ENCODE results near the gene PRDX1.

PRDX1 gene

GRCh38 chr1:45569962-45570581 lies 48.4 kb upstream of the PRDX1 start (continued):
- TF ChIP-seq ATF2 (tag by site-specific recombination; IDR thresholded peaks at IDR 0.05; ENCODE audit: low read depth) (no peak), ZNF133 (tag by site-specific recombination; IDR thresholded peaks at IDR 0.05) (no peak), TRIM28 (IDR thresholded peaks at IDR 0.05; ENCODE audit: borderline replicate concordance, low read length) (0 out of 2 replicates have a peak, but pooled peaks have one; percentile 62), ZNF654 (tag by site-specific recombination; IDR thresholded peaks at IDR 0.05; ENCODE audit: low read depth) (peak; percentile 98), CTCF (tag by site-specific recombination; IDR thresholded peaks at IDR 0.05) (peak; percentile 87), ZBTB17 (tag by site-specific recombination; IDR thresholded peaks at IDR 0.05) (peak; percentile 68), ZNF670 (tag by site-specific recombination; IDR thresholded peaks at IDR 0.05; ENCODE audit: low read depth) (no peak), ZNF324 (tag by site-specific recombination; IDR thresholded peaks at IDR 0.05) (no peak), ZNF2 (tag by site-specific recombination; IDR thresholded peaks at IDR 0.05) (peak; percentile 60; the same call in 1 of the 2 replicates), KLF10 (tag by site-specific recombination; IDR thresholded peaks at IDR 0.05) (no peak)

- ChIA-PET POLR2A (interaction anchor here (0.9 to 5.6 kb wide), 5 partner anchors 14 to 58 kb away, joined by 3 to 57 read pairs (median 14); partner anchors contain the start of genes AKR1A1, NASP and PRDX1), CTCF (interaction anchor here (0.6 to 5.7 kb wide), 21 partner anchors 9 to 551 kb away, joined by 3 to 90 read pairs (median 8); partner anchors contain the start of genes AKR1A1, CCDC163, MMACHC and NASP)
- H3K27ac ChIP-seq (ENCODE audit: extremely low read depth, low read depth, low read length): no peak overlapping the region
These were observed 47.9 kb upstream of the PRDX1 start for GRCh38 chr1:45569571-45569961.

GRCh38 chr1:45568421-45568820 lies 46.7 kb upstream of the PRDX1 start:
- Histone ChIP-seq H3K36me3 (ENCODE audit: control insufficient read depth in 2 of 2, insufficient read depth in 1 of 2, low read length in 2 of 2) (peaks cover 8 to 67% of the 10 kb centered on the region in 2 experiments), H3K27ac (ENCODE audit: extremely low read depth, low read depth, low read length) (no peak overlapping the region), H3K4me1 (ENCODE audit: control insufficient read depth, insufficient read depth, low read length) (no peaks in the 10 kb centered on the region), H3K4me3 (ENCODE audit: low read depth, low read length) (no peak overlapping the region), H3K9me3 (ENCODE audit: control insufficient read depth, insufficient read depth, low read depth, low read length) (no peaks in the 10 kb centered on the region)
- ChIA-PET POLR2A (interaction anchor here (0.9 to 5.6 kb wide), 5 partner anchors 14 to 57 kb away, joined by 3 to 57 read pairs (median 14); partner anchors contain the start of genes NASP and PRDX1), CTCF (interaction anchor here (0.7 to 5.7 kb wide), 14 partner anchors 8 to 192 kb away, joined by 3 to 90 read pairs (median 9); partner anchors contain the start of genes AKR1A1, CCDC163, MMACHC and NASP)
- TF ChIP-seq ZNF555 (tag by site-specific recombination; conservative IDR thresholded peaks at IDR 0.05) (no peak), ZNF654 (tag by site-specific recombination; IDR thresholded peaks at IDR 0.05; ENCODE audit: low read depth) (no peak), ZSCAN4 (tag by site-specific recombination; IDR thresholded peaks at IDR 0.05) (no peak), ZNF10 (tag by site-specific recombination; IDR thresholded peaks at IDR 0.05) (no peak), ZNF837 (tag by site-specific recombination; IDR thresholded peaks at IDR 0.05) (no peak), ZBTB44 (tag by site-specific recombination; IDR thresholded peaks at IDR 0.05) (no peak), ZNF521 (tag by site-specific recombination; IDR thresholded peaks at IDR 0.05) (no peak), PBX3 (CRISPR knock-in tag; IDR thresholded peaks at IDR 0.05) (no peak), ZNF791 (tag by site-specific recombination; IDR thresholded peaks at IDR 0.05) (no peak), WT1 (tag by site-specific recombination; IDR thresholded peaks at IDR 0.05) (no peak)

More at GRCh38 chr1:45569571-45569961, 47.9 kb upstream of the PRDX1 start:
- TF ChIP-seq ZNF626 (tag by site-specific recombination; IDR thresholded peaks at IDR 0.05): no peak
- TF ChIP-seq CTCF (tag by site-specific recombination; IDR thresholded peaks at IDR 0.05): no peak
- TF ChIP-seq ZNF768 (tag by site-specific recombination; IDR thresholded peaks at IDR 0.05): no peak
- no peaks in the 10 kb centered on the region for H3K4me1 ChIP-seq (ENCODE audit: control insufficient read depth, insufficient read depth, low read length)
- no peak overlapping the region for H3K4me3 ChIP-seq (ENCODE audit: low read depth, low read length)
- H3K36me3 ChIP-seq (ENCODE audit: control insufficient read depth in 2 of 2, insufficient read depth in 1 of 2, low read length in 2 of 2): peaks cover 7 to 57% of the 10 kb centered on the region in 2 experiments
- no peaks in the 10 kb centered on the region for H3K9me3 ChIP-seq (ENCODE audit: control insufficient read depth, insufficient read depth, low read depth, low read length)

Data from HEK293 (cell line).